HCT116 (cell line): ENCODE results near the gene DUSP16. TPM values are rescaled to one million over a fixed set of nuclear protein-coding genes. Genes with fewer than 3 reads are reported as not detected.

ENCODE experiments used
- ATAC-seq: fragments of 200-7000 bp; cut with Tn5 transposase; 2 replicates; pipeline ENCODE4 v1.9.1; 2020; ENCODE audit warnings: mild to moderate bottlenecking, moderate library complexity
- BruUV-seq: library from RNA; stranded (reverse); fragments of 400-500 nt; replicated peaks from 2 replicates; lab custom pipeline; 2021; lab: Mats Ljungman, UMichigan
- CTCF ChIA-PET: fragments of 300-600 bp; sonication (Branson Sonifier 250); formaldehyde crosslinking; loops from one replicate; lab custom pipeline; 2021; ENCODE audit warnings: antibody characterized with exemption; lab: Charles Lee
- POLR2A ChIA-PET: fragments of 300-600, 350-600 bp; sonication (Branson Sonifier 250); formaldehyde crosslinking; loops from one replicate; lab custom pipeline; 2021; ENCODE audit warnings: antibody characterized with exemption; lab: Charles Lee
- RAD21 ChIA-PET, 2 experiments: fragments of 300-600 bp; sonication (Branson Sonifier 250); formaldehyde crosslinking; loops; one replicate each; lab custom pipeline; 2023; ENCODE audit warnings: low total read pairs in 2 of 2; ENCODE audit not compliant: uncharacterized antibody in 2 of 2, unreplicated experiment in 2 of 2, low non-redundant PET in 1 of 2; lab: Charles Lee
- DNase-seq: peaks from one replicate; pipeline ENCODE4 v3.0.0-alpha.2; 2010; ENCODE audit warnings: low read depth, low spot score
- H2AFZ ChIP-seq: fragments of 200-600 bp; shearing (Covaris generic), sonication (generic); 2 replicates; pipeline ENCODE4 v1.6.1; 2017; ENCODE audit warnings: low read depth, mixed run types, mixed read lengths, antibody characterized with exemption, low read length; ENCODE audit not compliant: poor library complexity, severe bottlenecking
- H3K27ac ChIP-seq: 2 replicates; pipeline ENCODE4 v1.5.1; 2012; ENCODE audit warnings: low read depth, low read length
- H3K27me3 ChIP-seq: fragments of 200-600 bp; sonication (generic); 2 replicates; pipeline ENCODE4 v1.6.1; 2016; ENCODE audit warnings: mixed run types, low read length, mixed read lengths; ENCODE audit not compliant: insufficient read depth
- H3K36me3 ChIP-seq, 2 experiments: fragments of 200-500 bp in 1 of 2; fragments of 200-600 bp in 1 of 2; sonication (Bioruptor generic) in 1 of 2; sonication (generic) in 1 of 2; 2 replicates each; pipeline versions ENCODE4 v1.5.1 to v1.6.1; 2014 to 2016; ENCODE audit warnings: low read length in 2 of 2, inconsistent platforms in 1 of 2, mixed read lengths in 1 of 2, mixed run types in 1 of 2; ENCODE audit not compliant: insufficient read depth in 2 of 2, control insufficient read depth in 1 of 2
- H3K4me1 ChIP-seq, 2 experiments: fragments of 200-600 bp in 1 of 2; sonication (generic) in 1 of 2; 2 replicates each; pipeline versions ENCODE4 v1.5.1 to v1.6.1; 2012 to 2017; ENCODE audit warnings: low read length in 2 of 2, inconsistent platforms in 1 of 2, mild to moderate bottlenecking in 1 of 2, mixed read lengths in 1 of 2, mixed run types in 1 of 2, moderate library complexity in 1 of 2; ENCODE audit not compliant: insufficient read depth in 2 of 2, control insufficient read depth in 1 of 2
- H3K4me2 ChIP-seq: fragments of 200-600 bp; sonication (generic); 2 replicates; pipeline ENCODE4 v1.6.1; 2017; ENCODE audit warnings: mixed run types, low read length, mixed read lengths
- H3K4me3 ChIP-seq, 2 experiments: fragments of 200-600 bp in 1 of 2; sonication (generic) in 1 of 2; replicated peaks in 1 of 2; 2 replicates each; pipeline ENCODE4 v1.5.1; 2011 to 2016; ENCODE audit warnings: low read length in 2 of 2, control low read depth in 1 of 2, low read depth in 1 of 2, mild to moderate bottlenecking in 1 of 2, mixed read lengths in 1 of 2, mixed run types in 1 of 2
- H3K79me2 ChIP-seq: fragments of 200-600 bp; sonication (generic); 2 replicates; pipeline ENCODE4 v1.6.1; 2017; ENCODE audit warnings: mild to moderate bottlenecking, mixed run types, low read length, moderate library complexity, mixed read lengths; ENCODE audit not compliant: insufficient read depth
- H3K9ac ChIP-seq: fragments of 200-600 bp; sonication (generic); 2 replicates; pipeline ENCODE4 v1.6.1; 2016; ENCODE audit warnings: low read length, mixed read lengths
- H3K9me2 ChIP-seq: fragments of 200-600 bp; sonication (generic), shearing (Covaris generic); 2 replicates; pipeline ENCODE4 v1.6.1; 2017; ENCODE audit warnings: mixed run types, mild to moderate bottlenecking, moderate library complexity; ENCODE audit not compliant: insufficient read depth
- H3K9me3 ChIP-seq, 2 experiments: fragments of 200-500 bp in 1 of 2; fragments of 200-600 bp in 1 of 2; sonication (Bioruptor generic) in 1 of 2; sonication (generic) in 1 of 2; 2 replicates each; pipeline ENCODE4 v1.6.1; 2014 to 2017; ENCODE audit warnings: low read length in 2 of 2, mixed read lengths in 2 of 2, inconsistent platforms in 1 of 2, low read depth in 1 of 2, mild to moderate bottlenecking in 1 of 2, mixed run types in 1 of 2, moderate library complexity in 1 of 2; ENCODE audit not compliant: control insufficient read depth in 1 of 2, insufficient read depth in 1 of 2
- H4K20me1 ChIP-seq: fragments of 200-600 bp; sonication (generic), shearing (Covaris generic); 2 replicates; pipeline ENCODE4 v1.6.1; 2017; ENCODE audit warnings: mixed run types, mild to moderate bottlenecking, moderate library complexity; ENCODE audit not compliant: insufficient read depth
- ATF3 ChIP-seq: IDR thresholded peaks from 2 replicates; pipeline ENCODE4 v1.6.1; 2012
- CEBPB ChIP-seq: IDR thresholded peaks from 2 replicates; pipeline ENCODE4 v1.6.1; 2012; ENCODE audit warnings: low read depth
- EGR1 ChIP-seq: IDR thresholded peaks from 2 replicates; pipeline ENCODE4 v1.6.1; 2012; ENCODE audit warnings: low read depth
- ELF1 ChIP-seq: IDR thresholded peaks from 2 replicates; pipeline ENCODE4 v1.6.1; 2012; ENCODE audit warnings: low read depth, borderline replicate concordance
- EZH2 ChIP-seq: fragments of 200-600 bp; sonication (generic); IDR thresholded peaks from 2 replicates; pipeline ENCODE4 v1.6.1; 2017; ENCODE audit warnings: antibody characterized with exemption, mixed run types
- EZH2phosphoT487 ChIP-seq: fragments of 200-600 bp; IDR thresholded peaks from 2 replicates; pipeline ENCODE4 v1.6.1; 2018; ENCODE audit warnings: antibody characterized with exemption, borderline replicate concordance
- FOSL1 ChIP-seq: IDR thresholded peaks from 2 replicates; pipeline ENCODE4 v1.6.1; 2012; ENCODE audit warnings: low read depth
- JUND ChIP-seq: IDR thresholded peaks from 2 replicates; pipeline ENCODE4 v1.6.1; 2012
- POLR2AphosphoS5 ChIP-seq: IDR thresholded peaks from 2 replicates; pipeline ENCODE4 v1.6.1; 2011; ENCODE audit warnings: mild to moderate bottlenecking, low read depth, low read length, moderate library complexity
- SIN3A ChIP-seq: IDR thresholded peaks from 2 replicates; pipeline ENCODE4 v1.6.1; 2012; ENCODE audit warnings: low read depth
- SP1 ChIP-seq: IDR thresholded peaks from 2 replicates; pipeline ENCODE4 v1.6.1; 2012; ENCODE audit warnings: low read depth
- SRF ChIP-seq: IDR thresholded peaks from 2 replicates; pipeline ENCODE4 v1.6.1; 2012; ENCODE audit warnings: low read depth
- TCF7L2 ChIP-seq: IDR thresholded peaks from 2 replicates; pipeline ENCODE4 v1.7.0; 2011; ENCODE audit warnings: borderline replicate concordance, inconsistent platforms; ENCODE audit not compliant: insufficient read depth, insufficient read length; ENCODE audit errors: extremely low read depth
- YY1 ChIP-seq: IDR thresholded peaks from 2 replicates; pipeline ENCODE4 v1.6.1; 2011; ENCODE audit warnings: low read length, low read depth, moderate library complexity, mild to moderate bottlenecking; ENCODE audit not compliant: insufficient replicate concordance; ENCODE audit errors: extremely low read depth
- ZFX ChIP-seq: fragments of 450-650 bp; IDR thresholded peaks from 2 replicates; pipeline ENCODE4 v1.6.1; 2017
- intact Hi-C: fragments of 100-400 bp; cut with micrococcal nuclease; formaldehyde crosslinking; loops from 2 replicates; pipeline ENCODE4 v1.10.0; 2022
- total RNA-seq: library from RNA; stranded (reverse); gene quantifications from one replicate; pipeline ENCODE4 v1.2.1, GENCODE V29; 2021; ENCODE audit not compliant: unreplicated experiment
- TF ChIP-seq, protein P1 (sequence below): IDR thresholded peaks from 2 replicates; pipeline ENCODE4 v1.6.1; 2011; ENCODE audit warnings: mild to moderate bottlenecking, low read length, moderate library complexity; ENCODE audit not compliant: insufficient replicate concordance; ENCODE audit errors: extremely low read depth
- TF ChIP-seq, protein P2 (sequence below): IDR thresholded peaks from 2 replicates; pipeline ENCODE4 v1.6.1; 2012; ENCODE audit warnings: low read depth

The DUSP16 gene
- total RNA-seq, 1 experiment from 2014 or later = 13.4 TPM

DNA sequence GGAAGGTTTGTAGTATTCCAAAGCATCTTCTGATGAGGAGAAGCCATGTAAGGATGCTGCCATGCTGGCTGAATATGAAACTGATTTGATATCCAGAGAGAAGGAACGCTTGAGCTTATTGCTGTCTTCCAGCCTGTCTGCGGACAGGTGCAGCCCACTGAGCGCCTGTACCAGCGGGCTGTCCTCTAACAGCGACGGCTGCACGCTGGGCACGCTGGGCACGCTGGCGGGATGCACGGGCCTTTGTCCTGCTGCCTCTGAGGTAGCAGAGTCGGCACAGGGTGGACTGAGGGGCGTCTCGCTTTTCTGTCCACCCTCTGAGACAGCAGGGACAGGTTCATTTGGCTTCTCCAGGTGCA lies 85.2 kb downstream of the DUSP16 start (continued):
- TF ChIP-seq EZH2phosphoT487 = no peak
- TF ChIP-seq ZFX = no peak
- TF ChIP-seq FOSL1 = no peak
- TF ChIP-seq YY1 = no peak
- no peak for TF ChIP-seq TCF7L2

- no peak overlapping the region for H3K4me3 ChIP-seq
- intact Hi-C loops = no loop called here
- DNase-seq (no peak), ATAC-seq (no peak)
- no peaks in the 10 kb centered on the region for H4K20me1 ChIP-seq
- TF ChIP-seq POLR2AphosphoS5 (no peak), EZH2phosphoT487 (no peak), EZH2 (no peak), ATF3 (no peak), JUND (no peak), SRF (no peak), SIN3A (no peak), ZFX (no peak), SP1 (no peak), YY1 (no peak), EGR1 (no peak), CEBPB (no peak), ELF1 (no peak)
- TF ChIP-seq, protein P1, sequence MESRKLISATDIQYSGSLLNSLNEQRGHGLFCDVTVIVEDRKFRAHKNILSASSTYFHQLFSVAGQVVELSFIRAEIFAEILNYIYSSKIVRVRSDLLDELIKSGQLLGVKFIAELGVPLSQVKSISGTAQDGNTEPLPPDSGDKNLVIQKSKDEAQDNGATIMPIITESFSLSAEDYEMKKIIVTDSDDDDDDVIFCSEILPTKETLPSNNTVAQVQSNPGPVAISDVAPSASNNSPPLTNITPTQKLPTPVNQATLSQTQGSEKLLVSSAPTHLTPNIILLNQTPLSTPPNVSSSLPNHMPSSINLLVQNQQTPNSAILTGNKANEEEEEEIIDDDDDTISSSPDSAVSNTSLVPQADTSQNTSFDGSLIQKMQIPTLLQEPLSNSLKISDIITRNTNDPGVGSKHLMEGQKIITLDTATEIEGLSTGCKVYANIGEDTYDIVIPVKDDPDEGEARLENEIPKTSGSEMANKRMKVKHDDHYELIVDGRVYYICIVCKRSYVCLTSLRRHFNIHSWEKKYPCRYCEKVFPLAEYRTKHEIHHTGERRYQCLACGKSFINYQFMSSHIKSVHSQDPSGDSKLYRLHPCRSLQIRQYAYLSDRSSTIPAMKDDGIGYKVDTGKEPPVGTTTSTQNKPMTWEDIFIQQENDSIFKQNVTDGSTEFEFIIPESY = no peak
- TF ChIP-seq, protein P2, sequence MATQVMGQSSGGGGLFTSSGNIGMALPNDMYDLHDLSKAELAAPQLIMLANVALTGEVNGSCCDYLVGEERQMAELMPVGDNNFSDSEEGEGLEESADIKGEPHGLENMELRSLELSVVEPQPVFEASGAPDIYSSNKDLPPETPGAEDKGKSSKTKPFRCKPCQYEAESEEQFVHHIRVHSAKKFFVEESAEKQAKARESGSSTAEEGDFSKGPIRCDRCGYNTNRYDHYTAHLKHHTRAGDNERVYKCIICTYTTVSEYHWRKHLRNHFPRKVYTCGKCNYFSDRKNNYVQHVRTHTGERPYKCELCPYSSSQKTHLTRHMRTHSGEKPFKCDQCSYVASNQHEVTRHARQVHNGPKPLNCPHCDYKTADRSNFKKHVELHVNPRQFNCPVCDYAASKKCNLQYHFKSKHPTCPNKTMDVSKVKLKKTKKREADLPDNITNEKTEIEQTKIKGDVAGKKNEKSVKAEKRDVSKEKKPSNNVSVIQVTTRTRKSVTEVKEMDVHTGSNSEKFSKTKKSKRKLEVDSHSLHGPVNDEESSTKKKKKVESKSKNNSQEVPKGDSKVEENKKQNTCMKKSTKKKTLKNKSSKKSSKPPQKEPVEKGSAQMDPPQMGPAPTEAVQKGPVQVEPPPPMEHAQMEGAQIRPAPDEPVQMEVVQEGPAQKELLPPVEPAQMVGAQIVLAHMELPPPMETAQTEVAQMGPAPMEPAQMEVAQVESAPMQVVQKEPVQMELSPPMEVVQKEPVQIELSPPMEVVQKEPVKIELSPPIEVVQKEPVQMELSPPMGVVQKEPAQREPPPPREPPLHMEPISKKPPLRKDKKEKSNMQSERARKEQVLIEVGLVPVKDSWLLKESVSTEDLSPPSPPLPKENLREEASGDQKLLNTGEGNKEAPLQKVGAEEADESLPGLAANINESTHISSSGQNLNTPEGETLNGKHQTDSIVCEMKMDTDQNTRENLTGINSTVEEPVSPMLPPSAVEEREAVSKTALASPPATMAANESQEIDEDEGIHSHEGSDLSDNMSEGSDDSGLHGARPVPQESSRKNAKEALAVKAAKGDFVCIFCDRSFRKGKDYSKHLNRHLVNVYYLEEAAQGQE = no peak
- no peaks in the 10 kb centered on the region for H3K4me1 ChIP-seq
- no peaks in the 10 kb centered on the region for H3K9me2 ChIP-seq
- H3K27me3 ChIP-seq = no peaks in the 10 kb centered on the region
- ChIA-PET POLR2A (no interaction called here), CTCF (no interaction called here), RAD21 (no interaction called here)
- BruUV-seq = no TSS peak
- no peak overlapping the region for H3K27ac ChIP-seq
- no peak overlapping the region for H3K4me2 ChIP-seq
- H3K79me2 ChIP-seq = no peaks in the 10 kb centered on the region
- H2AFZ ChIP-seq = no peak overlapping the region
- H3K9me3 ChIP-seq = no peaks in the 10 kb centered on the region
- H3K9ac ChIP-seq = no peak overlapping the region
- 0 out of 4 replicates have a peak, but pooled peaks cover 0 to 6% of the 10 kb centered on the region in 2 experiments for H3K36me3 ChIP-seq
Measured at GRCh38 chr12:12476857-12477531, 85.7 kb downstream of the DUSP16 start.
